HG02610 (cell line): ENCODE data around the gene FANCM.

Experiments used
- ATAC-seq: cut with Tn5 transposase; IDR thresholded peaks from one replicate; pipeline ENCODE4 v1.9.1; 2021; ENCODE audit warnings: mild to moderate bottlenecking, moderate library complexity; ENCODE audit not compliant: unreplicated experiment

The FANCM gene

DNA sequence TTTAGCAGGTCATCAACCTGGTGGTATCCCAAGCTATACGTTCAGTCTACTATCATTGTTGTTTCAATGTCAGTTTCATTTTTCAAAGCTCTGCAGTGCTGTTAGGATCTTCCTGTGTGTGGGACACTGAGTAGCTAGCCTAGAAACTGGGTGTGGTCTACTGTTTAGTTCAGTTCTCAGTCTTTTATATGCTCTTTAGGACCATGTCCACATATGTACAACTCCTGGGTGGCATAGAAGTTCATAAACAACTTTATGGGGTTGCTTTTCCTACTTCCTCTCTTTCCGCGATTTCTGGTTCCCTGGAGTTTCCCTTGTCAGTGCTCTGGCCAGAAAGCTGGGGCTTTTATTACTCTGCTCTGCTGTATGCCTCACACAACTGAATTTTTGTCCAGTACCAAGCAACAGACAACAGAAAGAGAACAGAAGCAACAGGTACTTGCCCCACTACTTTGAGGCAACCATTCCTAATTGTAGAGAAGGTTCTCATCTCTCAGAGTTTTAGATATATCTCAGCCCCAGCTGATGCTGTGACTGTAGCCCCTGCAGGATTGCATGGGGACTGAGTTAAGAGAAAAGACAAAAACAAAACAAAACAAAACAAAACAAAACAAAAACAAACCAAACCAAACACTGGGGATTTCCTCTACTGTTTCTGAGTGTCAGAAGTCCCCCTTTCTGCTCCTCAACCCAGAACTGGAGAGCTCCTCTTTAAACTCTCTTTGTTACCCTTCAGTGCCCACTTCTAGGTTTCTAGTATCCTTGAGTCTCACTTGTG, 86.9 kb downstream of the FANCM start:
- peak; percentile 75 for ATAC-seq

DNA sequence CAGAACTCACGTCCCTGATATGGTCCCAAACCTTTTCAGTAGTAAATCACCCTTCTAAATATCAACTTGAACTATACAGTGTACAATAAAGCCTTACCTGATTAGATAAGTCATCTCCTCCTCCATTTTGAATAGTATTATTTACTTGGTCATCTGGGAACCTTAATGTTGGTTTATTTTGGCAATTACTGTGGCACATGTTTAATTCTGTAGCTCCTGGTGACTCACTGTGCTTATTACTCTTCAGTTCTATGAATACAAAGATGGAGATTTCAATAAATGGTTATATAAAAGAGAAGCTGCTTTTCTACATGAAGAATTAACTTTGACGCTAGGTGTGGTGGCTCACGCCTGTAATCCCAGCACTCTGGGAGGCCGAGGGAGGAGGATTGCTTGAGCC, 91.8 kb downstream of the FANCM start:
- ATAC-seq, result no peak

DNA sequence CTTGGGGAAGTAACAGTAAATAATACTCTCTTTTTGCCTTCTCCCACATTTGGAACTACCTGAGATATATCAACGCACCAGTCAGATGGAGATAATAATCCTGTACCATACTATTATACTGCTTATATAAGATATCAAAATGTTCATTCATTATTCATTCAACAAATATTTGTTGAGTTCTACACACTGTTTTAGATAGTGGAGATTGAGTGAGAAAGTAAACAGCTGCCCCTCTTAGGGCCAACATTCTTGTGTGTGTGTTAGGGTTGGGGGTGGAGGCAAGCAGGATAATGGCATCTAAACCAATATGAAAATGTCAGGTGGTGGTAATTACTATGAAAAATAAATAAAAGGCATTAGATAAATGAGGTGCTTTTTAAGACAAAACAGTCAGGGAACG, 103.3 kb downstream of the FANCM start:
- no peak for ATAC-seq

DNA sequence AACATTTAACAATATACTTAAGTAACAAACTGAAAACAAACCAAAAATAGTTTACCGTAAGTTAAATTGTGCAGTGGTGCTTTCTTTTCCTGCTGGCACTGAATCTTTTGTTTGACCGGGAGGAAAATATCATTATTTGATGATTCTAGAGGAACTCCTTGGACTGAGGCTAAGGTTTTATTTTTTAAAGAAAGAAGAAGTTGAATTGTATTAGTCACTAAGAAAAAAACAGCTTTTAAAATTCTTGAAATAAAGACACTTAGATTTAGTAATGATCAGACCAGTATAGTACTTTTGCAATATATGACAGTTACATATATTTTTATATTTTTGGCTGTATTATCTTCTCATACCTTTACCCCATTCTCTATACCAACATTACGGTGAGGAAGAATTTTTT, 107.0 kb downstream of the FANCM start:
- ATAC-seq, result no peak

DNA sequence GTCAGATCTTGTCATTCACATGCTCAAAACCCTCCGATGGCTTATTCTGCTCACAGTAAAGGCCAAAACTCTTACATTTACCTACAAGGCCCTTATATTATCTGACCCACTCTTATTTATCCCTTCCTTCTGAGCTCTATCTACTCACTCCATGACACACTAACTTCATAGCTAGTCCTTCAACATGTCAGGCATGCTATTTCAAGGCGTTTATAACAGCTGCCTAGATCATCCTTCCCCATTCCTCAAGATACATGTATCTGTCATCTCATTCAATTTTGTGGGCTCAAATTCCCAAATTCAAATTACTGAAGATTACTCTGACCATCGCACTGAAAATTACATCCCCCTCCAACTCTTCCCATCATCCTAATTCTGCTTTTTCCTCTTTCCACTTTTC, 110.4 kb downstream of the FANCM start:
- ATAC-seq, result no peak

DNA sequence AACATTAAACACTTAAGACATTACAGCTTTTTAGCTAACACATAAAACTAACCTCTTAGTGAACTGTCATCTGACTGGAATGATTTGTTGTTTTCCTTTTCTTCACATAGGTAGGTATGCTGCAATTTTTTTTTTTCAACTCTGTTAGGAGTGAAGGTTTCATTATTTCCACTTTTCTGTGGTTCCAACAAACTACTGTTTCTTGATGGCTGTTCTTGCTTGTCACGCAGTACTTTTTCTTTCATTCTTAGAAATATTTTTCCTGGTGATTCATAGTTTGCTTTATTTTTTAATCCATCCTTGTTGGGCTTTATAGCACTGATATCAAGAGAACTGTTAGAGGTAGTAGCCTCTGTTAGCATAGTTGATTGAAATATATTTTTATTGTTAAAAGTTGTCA, 111.0 kb downstream of the FANCM start:
- peak; percentile 47 for ATAC-seq

DNA sequence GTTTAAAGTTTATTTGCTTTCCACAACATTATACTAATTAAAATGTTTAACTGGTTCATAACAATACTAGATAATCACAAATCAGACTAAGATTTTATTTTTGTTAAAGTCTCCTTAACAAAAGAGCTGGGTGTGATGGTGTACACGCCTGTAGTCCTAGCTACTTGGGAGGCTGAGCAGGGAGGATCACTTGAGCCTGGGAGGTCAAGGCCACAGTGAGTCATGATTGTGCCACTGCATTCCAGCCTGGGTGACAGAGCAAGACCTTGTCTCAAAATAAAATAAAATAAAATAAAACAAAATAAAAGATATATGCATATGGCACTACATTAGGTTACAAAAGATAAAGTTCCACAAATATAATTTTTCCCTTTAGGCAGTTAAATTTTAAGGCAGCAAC, 111.7 kb downstream of the FANCM start:
- ATAC-seq, result no peak

DNA sequence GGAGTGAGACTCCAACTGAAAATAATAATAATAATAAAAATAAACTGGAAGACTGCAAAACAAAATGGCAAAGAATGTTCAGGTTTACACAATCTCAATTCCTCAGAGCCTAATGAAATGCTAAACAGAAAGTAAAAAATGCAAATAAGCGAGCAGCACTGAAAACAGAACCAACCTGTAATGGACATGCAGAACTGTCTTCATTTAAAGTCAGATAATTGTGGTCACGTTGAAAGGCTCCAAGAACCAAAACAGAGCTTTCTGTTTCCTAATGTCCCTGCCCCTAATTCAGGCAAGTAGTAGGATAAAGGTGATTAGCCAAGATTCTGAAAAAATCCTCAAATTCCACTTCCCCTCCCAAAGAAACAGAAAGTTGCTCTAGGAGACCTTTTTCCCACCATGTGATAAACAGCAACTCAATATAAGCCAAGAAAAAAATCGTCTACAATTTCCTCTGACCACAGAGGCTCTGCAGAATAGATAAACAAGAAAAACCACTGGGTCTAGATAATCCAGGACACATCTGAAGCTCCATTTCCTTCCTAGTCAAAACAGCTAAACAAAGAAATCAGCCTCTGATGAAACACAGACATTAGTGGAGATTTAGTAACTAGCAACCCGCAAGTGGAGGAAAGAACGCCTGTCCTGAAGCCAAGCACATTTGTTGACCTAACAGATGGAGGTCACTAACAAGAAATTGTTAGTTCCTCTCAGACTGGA, 114.3 kb downstream of the FANCM start:
- no peak for ATAC-seq
